SH-SY5Y (cell line): ENCODE data around the gene VAPA.

Experiments used
- GATA2 ChIP-seq: IDR thresholded peaks from 2 replicates; pipeline ENCODE4 v1.6.1; 2011; ENCODE audit warnings: mild to moderate bottlenecking, low read depth, low read length
- GATA3 ChIP-seq: IDR thresholded peaks from 2 replicates; pipeline ENCODE4 v1.6.1; 2011; ENCODE audit warnings: low read depth, mild to moderate bottlenecking, low read length, moderate library complexity

DNA sequence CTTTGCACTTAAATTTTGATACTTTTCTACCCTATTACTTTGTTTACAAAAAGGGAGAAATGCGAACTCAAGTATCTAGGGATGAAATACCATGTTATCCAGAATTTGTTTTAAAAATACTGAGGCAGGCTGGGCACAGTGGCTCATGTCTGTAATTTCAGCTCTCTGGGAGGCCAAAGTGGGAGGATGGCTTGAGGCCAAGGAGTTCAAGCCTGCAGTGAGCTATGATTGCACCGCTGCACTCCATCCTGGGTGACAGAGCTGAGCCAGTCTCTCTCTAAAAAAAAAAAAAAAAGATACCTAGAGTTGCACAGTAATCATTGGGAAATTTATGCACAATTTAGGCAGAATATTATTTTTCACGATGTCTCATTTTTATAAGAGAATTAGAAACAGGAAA is 12.4 kb upstream of the VAPA start:
- no peak for TF ChIP-seq GATA3
- TF ChIP-seq GATA2 = no peak
